PC-3 (cell line): ENCODE results near the gene STX8. TPM values are rescaled to one million over a fixed set of nuclear protein-coding genes. Genes with fewer than 3 reads are reported as not detected.

Experiments
- ATAC-seq: fragments of 200-7000 bp; cut with Tn5 transposase; 2 replicates; pipeline ENCODE4 v1.9.1; 2020; ENCODE audit warnings: mild to moderate bottlenecking, moderate library complexity
- BruUV-seq: library from RNA; stranded (reverse); fragments of 400-500 nt; replicated peaks from 2 replicates; lab custom pipeline; 2021; lab: Mats Ljungman, UMichigan
- CTCF ChIA-PET: fragments of 300-600 bp; sonication (Branson Sonifier 250); formaldehyde crosslinking; loops from one replicate; lab custom pipeline; 2022; ENCODE audit warnings: antibody characterized with exemption; lab: Charles Lee
- POLR2A ChIA-PET: fragments of 300-600 bp; sonication (Branson Sonifier 250); formaldehyde crosslinking; loops from one replicate; lab custom pipeline; 2022; ENCODE audit warnings: antibody characterized with exemption; ENCODE audit not compliant: unreplicated experiment; lab: Charles Lee
- DNase-seq: peaks from one replicate; pipeline ENCODE4 v3.0.0-alpha.2; 2015
- H2AFZ ChIP-seq: fragments of 300-600 bp; sonication (generic); 2 replicates; pipeline ENCODE4 v1.6.0; 2016; ENCODE audit warnings: antibody characterized with exemption, low read length
- H3F3A ChIP-seq: fragments of 300-600 bp; sonication (generic); one replicate; pipeline ENCODE4 v1.6.0; 2017; ENCODE audit warnings: antibody characterized with exemption, low read length, control low read depth, mild to moderate bottlenecking; ENCODE audit not compliant: unreplicated experiment
- H3K27ac ChIP-seq: fragments of 300-600 bp; sonication (generic); 2 replicates; pipeline ENCODE4 v1.5.1; 2016; ENCODE audit warnings: mild to moderate bottlenecking, low read length
- H3K27me3 ChIP-seq: fragments of 300-600 bp; sonication (generic); 2 replicates; pipeline ENCODE4 v1.6.1; 2016; ENCODE audit warnings: low read length, mixed read lengths
- H3K36me3 ChIP-seq: fragments of 300-600 bp; sonication (generic); 2 replicates; pipeline ENCODE4 v1.6.1; 2016; ENCODE audit warnings: low read depth, mixed run types, low read length, mixed read lengths
- H3K4me1 ChIP-seq: fragments of 300-600 bp; sonication (generic); 2 replicates; pipeline ENCODE4 v1.5.1; 2016; ENCODE audit warnings: low read length; ENCODE audit not compliant: insufficient read depth
- H3K4me2 ChIP-seq: fragments of 300-600 bp; sonication (generic); 2 replicates; pipeline ENCODE4 v1.6.0; 2016; ENCODE audit warnings: low read length
- H3K4me3 ChIP-seq: fragments of 300-600 bp; sonication (generic); 2 replicates; pipeline ENCODE4 v1.5.1; 2016; ENCODE audit warnings: mild to moderate bottlenecking, low read length, mixed read lengths
- H3K79me2 ChIP-seq: fragments of 300-600 bp; sonication (generic); 2 replicates; pipeline ENCODE4 v1.6.1; 2017; ENCODE audit warnings: low read length, mixed read lengths
- H3K9ac ChIP-seq: fragments of 300-600 bp; sonication (generic); 2 replicates; pipeline ENCODE4 v1.6.0; 2016; ENCODE audit warnings: mild to moderate bottlenecking, low read length
- H3K9me2 ChIP-seq: fragments of 300-600 bp; sonication (generic); replicated peaks from 2 replicates; pipeline ENCODE4 v1.6.1; 2016; ENCODE audit warnings: mixed run types, low read length, mixed read lengths
- H3K9me3 ChIP-seq: fragments of 300-600 bp; sonication (generic); 2 replicates; pipeline ENCODE4 v1.6.1; 2016; ENCODE audit warnings: low read length, mixed read lengths
- H4K20me1 ChIP-seq: fragments of 300-600 bp; sonication (generic); 2 replicates; pipeline ENCODE4 v1.6.1; 2016; ENCODE audit warnings: low read length, mixed read lengths
- EZH2 ChIP-seq: fragments of 300-600 bp; sonication (generic); IDR thresholded peaks from one replicate; pipeline ENCODE4 v1.6.1; 2017; ENCODE audit warnings: antibody characterized with exemption, mild to moderate bottlenecking, low read length; ENCODE audit not compliant: unreplicated experiment
- EZH2phosphoT487 ChIP-seq: fragments of 300-600 bp; sonication (generic); IDR thresholded peaks from 2 replicates; pipeline ENCODE4 v1.6.1; 2018; ENCODE audit warnings: mild to moderate bottlenecking, antibody characterized with exemption, low read length, borderline replicate concordance
- intact Hi-C: fragments of 100-400 bp; cut with micrococcal nuclease; formaldehyde crosslinking; loops from 2 replicates; pipeline ENCODE4 v1.9.0; 2023
- total RNA-seq: library from RNA; depleted of rRNA; stranded (reverse); fragments of >200 nt; gene quantifications from 2 replicates; pipeline ENCODE4 v1.2.3, GENCODE V29; 2014
- TF ChIP-seq, protein P1 (sequence below): fragments of 300-600 bp; sonication (generic); conservative IDR thresholded peaks from 2 replicates; pipeline ENCODE4 v1.5.1; 2017; ENCODE audit warnings: antibody characterized with exemption, low read depth, mild to moderate bottlenecking, low read length

The STX8 gene
- total RNA-seq, 1 experiment from 2014 or later: 57.4 TPM

DNA sequence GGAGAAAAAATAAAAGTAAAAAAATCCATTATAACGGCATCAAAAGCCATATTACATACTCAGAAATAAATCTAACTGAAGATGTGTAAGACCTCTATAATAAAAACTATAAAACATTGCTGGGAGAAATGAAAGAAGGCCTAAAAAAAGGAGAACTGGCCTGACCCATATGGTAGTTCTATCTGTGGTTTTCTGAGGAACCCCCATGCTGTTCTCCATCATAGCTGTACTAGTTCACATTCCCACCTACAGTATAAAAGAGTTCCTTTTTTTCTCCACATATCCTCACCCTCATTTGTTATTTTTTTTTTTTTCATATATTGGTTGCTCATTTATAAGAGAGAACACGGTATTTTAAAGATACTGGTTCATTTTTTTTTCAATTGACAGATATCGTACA, 191.8 kb downstream of the STX8 start:
- H3K79me2 ChIP-seq: no peaks in the 10 kb centered on the region
- H3K36me3 ChIP-seq: no peaks in the 10 kb centered on the region
- no peaks in the 10 kb centered on the region for H3F3A ChIP-seq
- ChIA-PET CTCF (no interaction called here), POLR2A (no interaction called here)
- BruUV-seq: no TSS peak
- intact Hi-C loops: no loop called here
- ATAC-seq: no peak
- H3K27me3 ChIP-seq: no peaks in the 10 kb centered on the region
- no peaks in the 10 kb centered on the region for H4K20me1 ChIP-seq
- H3K4me3 ChIP-seq: no peak overlapping the region
- no peak for DNase-seq
- H2AFZ ChIP-seq: no peak overlapping the region
- no peak overlapping the region for H3K4me2 ChIP-seq
- no peaks in the 10 kb centered on the region for H3K9me2 ChIP-seq
- TF ChIP-seq EZH2phosphoT487 (no peak), EZH2 (no peak)
- TF ChIP-seq, protein P1, sequence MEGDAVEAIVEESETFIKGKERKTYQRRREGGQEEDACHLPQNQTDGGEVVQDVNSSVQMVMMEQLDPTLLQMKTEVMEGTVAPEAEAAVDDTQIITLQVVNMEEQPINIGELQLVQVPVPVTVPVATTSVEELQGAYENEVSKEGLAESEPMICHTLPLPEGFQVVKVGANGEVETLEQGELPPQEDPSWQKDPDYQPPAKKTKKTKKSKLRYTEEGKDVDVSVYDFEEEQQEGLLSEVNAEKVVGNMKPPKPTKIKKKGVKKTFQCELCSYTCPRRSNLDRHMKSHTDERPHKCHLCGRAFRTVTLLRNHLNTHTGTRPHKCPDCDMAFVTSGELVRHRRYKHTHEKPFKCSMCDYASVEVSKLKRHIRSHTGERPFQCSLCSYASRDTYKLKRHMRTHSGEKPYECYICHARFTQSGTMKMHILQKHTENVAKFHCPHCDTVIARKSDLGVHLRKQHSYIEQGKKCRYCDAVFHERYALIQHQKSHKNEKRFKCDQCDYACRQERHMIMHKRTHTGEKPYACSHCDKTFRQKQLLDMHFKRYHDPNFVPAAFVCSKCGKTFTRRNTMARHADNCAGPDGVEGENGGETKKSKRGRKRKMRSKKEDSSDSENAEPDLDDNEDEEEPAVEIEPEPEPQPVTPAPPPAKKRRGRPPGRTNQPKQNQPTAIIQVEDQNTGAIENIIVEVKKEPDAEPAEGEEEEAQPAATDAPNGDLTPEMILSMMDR: no peak
- H3K4me1 ChIP-seq: peaks cover 3% of the 10 kb centered on the region; the same call in 1 of the 2 replicates
- H3K9ac ChIP-seq: no peak overlapping the region
- no peaks in the 10 kb centered on the region for H3K9me3 ChIP-seq
- no peak overlapping the region for H3K27ac ChIP-seq

GRCh38 chr17:9382626-9383025, 193.0 kb downstream of the STX8 start:
- H3K27ac ChIP-seq: no peak overlapping the region
- H3K9me3 ChIP-seq: no peaks in the 10 kb centered on the region
- H3K9ac ChIP-seq: no peak overlapping the region
- H3K4me1 ChIP-seq: no peaks in the 10 kb centered on the region
- ATAC-seq: no peak
- DNase-seq: no peak
- intact Hi-C loops: no loop called here
- no peaks in the 10 kb centered on the region for H3K79me2 ChIP-seq
- H3K36me3 ChIP-seq: no peaks in the 10 kb centered on the region
- BruUV-seq: no TSS peak
- no peak overlapping the region for H3K4me3 ChIP-seq
- TF ChIP-seq, protein P1: no peak
- TF ChIP-seq EZH2phosphoT487: no peak
- TF ChIP-seq EZH2: no peak
- no peak overlapping the region for H2AFZ ChIP-seq
- ChIA-PET CTCF (no interaction called here), POLR2A (no interaction called here)
- H3F3A ChIP-seq: no peaks in the 10 kb centered on the region
- no peaks in the 10 kb centered on the region for H3K27me3 ChIP-seq
- no peaks in the 10 kb centered on the region for H4K20me1 ChIP-seq
- no peak overlapping the region for H3K4me2 ChIP-seq
- no peaks in the 10 kb centered on the region for H3K9me2 ChIP-seq

DNA sequence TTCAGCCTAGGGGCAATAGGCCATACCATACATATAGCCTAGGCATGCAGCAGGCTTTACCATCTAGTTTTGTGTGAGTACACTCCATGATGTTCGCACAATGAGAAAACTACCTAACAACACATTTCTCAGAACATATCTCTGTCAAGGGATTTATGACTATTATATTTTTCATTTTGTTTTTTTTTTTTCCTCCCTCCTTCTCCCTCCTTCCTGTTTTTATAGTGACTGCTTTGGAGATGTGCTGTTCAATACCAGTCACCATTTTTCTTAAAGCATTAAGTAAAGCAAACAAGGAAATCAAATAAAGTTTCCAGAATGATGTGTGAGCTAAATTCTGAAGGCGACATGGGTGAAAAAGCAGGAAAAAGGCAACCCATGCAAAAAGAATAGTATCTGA, 194.6 kb downstream of the STX8 start:
- no peak overlapping the region for H3K4me2 ChIP-seq
- H3K27me3 ChIP-seq: no peaks in the 10 kb centered on the region
- intact Hi-C loops: no loop called here
- POLR2A ChIA-PET: no interaction called here
- CTCF ChIA-PET: no interaction called here
- H3K27ac ChIP-seq: no peak overlapping the region
- no peak overlapping the region for H3K9ac ChIP-seq
- TF ChIP-seq EZH2 (no peak), EZH2phosphoT487 (no peak)
- TF ChIP-seq, protein P1: no peak
- no TSS peak for BruUV-seq
- H3K4me3 ChIP-seq: no peak overlapping the region
- no peaks in the 10 kb centered on the region for H3K9me3 ChIP-seq
- H3K36me3 ChIP-seq: no peaks in the 10 kb centered on the region
- no peaks in the 10 kb centered on the region for H4K20me1 ChIP-seq
- H3K79me2 ChIP-seq: no peaks in the 10 kb centered on the region
- H2AFZ ChIP-seq: no peak overlapping the region
- DNase-seq (no peak), ATAC-seq (no peak)
- no peaks in the 10 kb centered on the region for H3K4me1 ChIP-seq
- no peaks in the 10 kb centered on the region for H3K9me2 ChIP-seq
- no peaks in the 10 kb centered on the region for H3F3A ChIP-seq
